ENCODE results near the gene VKORC1L1. TPM values are rescaled to one million over a fixed set of nuclear protein-coding genes. Genes with fewer than 3 reads are reported as not detected.
"Not testable (repeated sequence)": the region's sequence is repeated elsewhere in the genome, so short reads cannot be mapped to it uniquely, and the experiment has no call there.

Gene VKORC1L1
- total RNA-seq (10 to 100 TPM in 7 of 9 donors, 1 to 10 TPM in 2; 8.9 to 29.1 (median 13.4) TPM), polyA plus RNA-seq (10 to 100 TPM in 1 of 3 donors, 1 to 10 TPM in 2; 3.7 to 47.7 (median 7.0) TPM)
- long read RNA-seq, donor 1, full-length matches to known transcripts: 8 of 8 reads
- long read RNA-seq, donor 1, partial matches to known transcripts: 0 of 8 reads
- long read RNA-seq, donor 1, other reads (novel, unspliced or antisense): 0 of 8 reads
- long read RNA-seq, donor 2, full-length matches to known transcripts: 6 of 6 reads
- long read RNA-seq, donor 2, partial matches to known transcripts: 0 of 6 reads
- long read RNA-seq, donor 2, other reads (novel, unspliced or antisense): 0 of 6 reads
- long read RNA-seq, donor 3, full-length matches to known transcripts: 11 of 11 reads
- long read RNA-seq, donor 3, partial matches to known transcripts: 0 of 11 reads
- long read RNA-seq, donor 3, other reads (novel, unspliced or antisense): 0 of 11 reads
- long read RNA-seq, donor 4, full-length matches to known transcripts: 2 of 6 reads
- long read RNA-seq, donor 4, partial matches to known transcripts: 0 of 6 reads
- long read RNA-seq, donor 4, other reads (novel, unspliced or antisense): 4 of 6 reads
- long read RNA-seq, donor 5, full-length matches to known transcripts: 27 of 30 reads
- long read RNA-seq, donor 5, partial matches to known transcripts: 0 of 30 reads
- long read RNA-seq, donor 5, other reads (novel, unspliced or antisense): 3 of 30 reads
- long read RNA-seq, donor 6, full-length matches to known transcripts: 1 of 1 reads
- long read RNA-seq, donor 6, partial matches to known transcripts: 0 of 1 reads
- long read RNA-seq, donor 6, other reads (novel, unspliced or antisense): 0 of 1 reads
- long read RNA-seq, donor 7, full-length matches to known transcripts: 9 of 9 reads
- long read RNA-seq, donor 7, partial matches to known transcripts: 0 of 9 reads
- long read RNA-seq, donor 7, other reads (novel, unspliced or antisense): 0 of 9 reads
- long read RNA-seq, donor 8, full-length matches to known transcripts: 20 of 20 reads
- long read RNA-seq, donor 8, partial matches to known transcripts: 0 of 20 reads
- long read RNA-seq, donor 8, other reads (novel, unspliced or antisense): 0 of 20 reads
- long read RNA-seq, donor 9, full-length matches to known transcripts: 5 of 5 reads
- long read RNA-seq, donor 9, partial matches to known transcripts: 0 of 5 reads
- long read RNA-seq, donor 9, other reads (novel, unspliced or antisense): 0 of 5 reads
- long read RNA-seq, donor 10, full-length matches to known transcripts: 7 of 7 reads
- long read RNA-seq, donor 10, partial matches to known transcripts: 0 of 7 reads
- long read RNA-seq, donor 10, other reads (novel, unspliced or antisense): 0 of 7 reads

- WGBS, 4 donors: 0 to 1% (median 0%) methylated on average over 4 to 94 of the region's 94 CpGs
- Histone ChIP-seq H3K36me3 (replicated peaks in 1 of 2) (no peaks in the 10 kb centered on the region), H3K27me3 (no peaks in the 10 kb centered on the region), H3K4me1 (replicated peaks in 1 of 2) (peaks cover 0 to 6% of the 10 kb centered on the region in 2 donors), H3K27ac (peak within 1 kb of the TSS in 4 of 5 donors; percentile 50 to 91 (median 67)), H3K4me3 (peak within 1 kb of the TSS; percentile 32 to 99 (median 55)), H3K9me3 (replicated peaks in 1 of 3) (no peaks in the 10 kb centered on the region)
- intact Hi-C loops (cut with DNase I): no loop called here
- peak; percentile 93 to 98 (median 96) for DNase-seq
- TF ChIP-seq CTCF (IDR thresholded peaks at IDR 0.05) (no peak), POLR2A (IDR thresholded peaks at IDR 0.05) (peak; percentile 26 to 51)
Measured at GRCh38 chr7:65872776-65873581, at the start of gene VKORC1L1. Gene VKORC1L1 (plus strand): TSS chr7:65873074. CDS start chr7:65873372, 298 bp downstream.

- TF ChIP-seq POLR2A (IDR thresholded peaks at IDR 0.05): no peak
- TF ChIP-seq CTCF (IDR thresholded peaks at IDR 0.05): no peak
- no peak overlapping the region for H3K4me3 ChIP-seq
- H3K27ac ChIP-seq: no peak overlapping the region
- no peak for DNase-seq
- no peaks in the 10 kb centered on the region for H3K36me3 ChIP-seq (replicated peaks in 1 of 2)
- H3K4me1 ChIP-seq (replicated peaks in 1 of 2): no peaks in the 10 kb centered on the region
- H3K9me3 ChIP-seq (replicated peaks in 1 of 3): no peaks in the 10 kb centered on the region
- no peaks in the 10 kb centered on the region for H3K27me3 ChIP-seq
- 96 to 98% (median 97%) methylated on average over 6 of the region's 6 CpGs for WGBS, 4 donors
- intact Hi-C loops (cut with DNase I): no loop called here
Measured at GRCh38 chr7:65827366-65827765, 45.5 kb upstream of the VKORC1L1 start.

GRCh38 chr7:65832281-65832680 lies 40.6 kb upstream of the VKORC1L1 start:
- WGBS, 4 donors: 83 to 100% (median 92%) methylated on average over 2 of the region's 2 CpGs
- intact Hi-C loops (cut with DNase I): no loop called here

GRCh38 chr7:65836684-65837083 lies 36.2 kb upstream of the VKORC1L1 start:
- DNase-seq; H3K27ac ChIP-seq; intact Hi-C loops (cut with DNase I); H3K9me3 ChIP-seq (replicated peaks in 1 of 3); H3K27me3 ChIP-seq; H3K4me1 ChIP-seq (replicated peaks in 1 of 2); H3K36me3 ChIP-seq (replicated peaks in 1 of 2); H3K4me3 ChIP-seq: not testable (repeated sequence)
- whole genome bisulfite sequencing, 4 donors: 90 to 94% (median 92%) methylated on average over 3 of the region's 3 CpGs

More at GRCh38 chr7:65832281-65832680, 40.6 kb upstream of the VKORC1L1 start:
- H3K9me3 ChIP-seq (replicated peaks in 1 of 3): no peaks in the 10 kb centered on the region
- H3K4me3 ChIP-seq: no peak overlapping the region
- H3K36me3 ChIP-seq (replicated peaks in 1 of 2): no peaks in the 10 kb centered on the region
- H3K4me1 ChIP-seq (replicated peaks in 1 of 2): no peaks in the 10 kb centered on the region
- H3K27ac ChIP-seq: no peak overlapping the region
- TF ChIP-seq POLR2A (IDR thresholded peaks at IDR 0.05) (no peak), CTCF (IDR thresholded peaks at IDR 0.05) (no peak)
- H3K27me3 ChIP-seq: no peaks in the 10 kb centered on the region
- peak in 1 of 7 donors; percentile 6 for DNase-seq

- H3K4me1 ChIP-seq (replicated peaks in 1 of 2); H3K9me3 ChIP-seq (replicated peaks in 1 of 3); H3K27ac ChIP-seq; DNase-seq; H3K4me3 ChIP-seq; H3K36me3 ChIP-seq (replicated peaks in 1 of 2); H3K27me3 ChIP-seq; intact Hi-C loops (cut with DNase I): not testable (repeated sequence)
- 87 to 93% (median 90%) methylated on average over 4 to 5 of the region's 5 CpGs for WGBS, 4 donors
Measured at GRCh38 chr7:65837541-65837956, 35.3 kb upstream of the VKORC1L1 start.

Data from adrenal gland (tissue), 19 donors.